HG02759 (cell line): ENCODE results near the gene LRMDA.

Experiments
- ATAC-seq: cut with Tn5 transposase; IDR thresholded peaks from one replicate; pipeline ENCODE4 v1.9.1; 2021; ENCODE audit warnings: mild to moderate bottlenecking, moderate library complexity; ENCODE audit not compliant: unreplicated experiment

The LRMDA gene

GRCh38 chr10:76544789-76545188 lies 1113.4 kb downstream of the LRMDA start:
- ATAC-seq = no peak

- no peak for ATAC-seq
These were observed 1115.0 kb downstream of the LRMDA start for GRCh38 chr10:76546411-76546810.

GRCh38 chr10:76547352-76547972 lies 1116.0 kb downstream of the LRMDA start:
- ATAC-seq = peak; percentile 61

GRCh38 chr10:76548716-76549115 lies 1117.3 kb downstream of the LRMDA start:
- no peak for ATAC-seq

- ATAC-seq = no peak
These were observed 1117.7 kb downstream of the LRMDA start for GRCh38 chr10:76549171-76549570.

- ATAC-seq = no peak
These were observed 1119.4 kb downstream of the LRMDA start for GRCh38 chr10:76550806-76551205.

- no peak for ATAC-seq
These were observed 1120.9 kb downstream of the LRMDA start for GRCh38 chr10:76552091-76552873.

- no peak for ATAC-seq
These were observed 1122.0 kb downstream of the LRMDA start for GRCh38 chr10:76553263-76554032.

- ATAC-seq = no peak
These were observed 1122.6 kb downstream of the LRMDA start for GRCh38 chr10:76554033-76554408.

GRCh38 chr10:76554478-76554877 lies 1123.1 kb downstream of the LRMDA start:
- no peak for ATAC-seq

GRCh38 chr10:76555067-76555670 lies 1123.7 kb downstream of the LRMDA start:
- ATAC-seq = no peak

GRCh38 chr10:76557366-76557765 lies 1125.9 kb downstream of the LRMDA start:
- ATAC-seq = no peak

GRCh38 chr10:76558586-76558985 lies 1127.2 kb downstream of the LRMDA start:
- no peak for ATAC-seq

- no peak for ATAC-seq
These were observed 1127.8 kb downstream of the LRMDA start for GRCh38 chr10:76558996-76559891.

- ATAC-seq = no peak
These were observed 1128.4 kb downstream of the LRMDA start for GRCh38 chr10:76559892-76560220.

- no peak for ATAC-seq
These were observed 1128.9 kb downstream of the LRMDA start for GRCh38 chr10:76560338-76560737.

GRCh38 chr10:76563286-76563685 lies 1131.9 kb downstream of the LRMDA start:
- no peak for ATAC-seq

GRCh38 chr10:76572021-76572420 lies 1140.6 kb downstream of the LRMDA start:
- ATAC-seq = no peak

GRCh38 chr10:76576276-76576962 lies 1145.0 kb downstream of the LRMDA start:
- ATAC-seq = no peak

GRCh38 chr10:76577455-76577854 lies 1146.0 kb downstream of the LRMDA start:
- ATAC-seq = no peak
